Pancreas (tissue), 10 donors: ENCODE measurements around the gene PLCG2. TPM values are rescaled to one million over a fixed set of nuclear protein-coding genes. Genes with fewer than 3 reads are reported as not detected.

ENCODE experiments used
- ATAC-seq, 4 donors: fragments of 200-7000 bp; cut with Tn5 transposase; one replicate each; pipeline versions ENCODE4 v1.8.0 to v1.9.1; 2020; ENCODE audit warnings: mild to moderate bottlenecking in 4 of 4, moderate library complexity in 4 of 4
- DNase-seq, 6 donors: peaks; one replicate each; pipeline ENCODE4 v3.0.0-alpha.2; 2020
- FAIRE-seq: peaks from 2 replicates; lab custom pipeline; 2012; peaks lifted over from hg19 to GRCh38; lab: Jason Lieb, UNC
- H3K27ac ChIP-seq, 4 donors: fragments of 200-600 bp; sonication (generic); 1 replicate in 3 of 4; 2 replicates in 1 of 4; pipeline versions ENCODE4 v1.5.0 to v1.8.0; 2020
- H3K27me3 ChIP-seq, 4 donors: fragments of 200-600 bp; one replicate each; pipeline ENCODE4 v1.8.0; 2021
- H3K36me3 ChIP-seq, 3 donors: fragments of 200-600 bp; sonication (generic) in 1 of 3; one replicate each; pipeline versions ENCODE4 v1.5.0 to v1.8.0; 2020 to 2021
- H3K4me1 ChIP-seq, 3 donors: fragments of 200-600 bp; one replicate each; pipeline ENCODE4 v1.8.0; 2021
- H3K4me3 ChIP-seq, 4 donors: fragments of 200-600 bp; sonication (generic) in 2 of 4; one replicate each; pipeline versions ENCODE4 v1.5.0 to v1.8.0; 2020 to 2021
- H3K9me3 ChIP-seq, 4 donors: fragments of 200-600 bp; one replicate each; pipeline ENCODE4 v1.8.0; 2021
- WGBS, 2 donors: extraction: QIAGEN DNeasy Blood & Tissue Kit; methylation state at CpG; one replicate each; pipeline ENCODE4 v1.1.7; 2013; 5-methylcytosine and 5-hydroxymethylcytosine counted together
- intact Hi-C, 3 donors: fragments of 100-400 bp; cut with DNase I; formaldehyde crosslinking; loops; one replicate each; pipeline versions ENCODE4 v1.11.1 to v1.14.2; 2022
- polyA plus RNA-seq, 2 donors: library from polyadenylated mRNA; stranded (reverse); fragments of 200-250 nt; gene quantifications; one replicate each; pipeline ENCODE4 v1.2.3, GENCODE V29; 2013
- total RNA-seq, 6 donors: library from RNA; stranded (reverse); fragmentation: NEBNext Ultra II Directional in 4 of 6; extraction: Animal tissue kit (Norgen Biotek cat#: 25700) in 4 of 6; gene quantifications; one replicate each; pipeline versions ENCODE4 v1.2.1 to v1.2.4, GENCODE V29; 2021 to 2023
- TF ChIP-seq, protein P1 (sequence below), 4 donors: fragments of 200-600 bp; sonication (generic) in 3 of 4; IDR thresholded peaks; one replicate each; pipeline versions ENCODE4 v1.5.0 to v1.8.0; 2021; ENCODE audit warnings: antibody characterized with exemption in 4 of 4
- donor health status: healthy with polysubstance abuse.
- donor health status: DM: no; HTN: no; CAD: no; lungs with moderate emphysema.
- donor health status: DM: no; HTN: no; CAD: no.
- donor health status: control.
- donor health status: control.
- donor health status: Bipolar disorder and iron deficiency.
- donor health status: DM: yes; HTN: yes; CAD: no.
- donor health status: DM: no; HTN: no; CAD: no.
- donor health status: DM: no; HTN: no; CAD: no.
- donor health status: DM: yes; HTN: yes; CAD: no.

The PLCG2 gene
- total and polyA plus RNA-seq, 8 donors, result 3.7 to 23.6 (median 8.0) TPM

DNA sequence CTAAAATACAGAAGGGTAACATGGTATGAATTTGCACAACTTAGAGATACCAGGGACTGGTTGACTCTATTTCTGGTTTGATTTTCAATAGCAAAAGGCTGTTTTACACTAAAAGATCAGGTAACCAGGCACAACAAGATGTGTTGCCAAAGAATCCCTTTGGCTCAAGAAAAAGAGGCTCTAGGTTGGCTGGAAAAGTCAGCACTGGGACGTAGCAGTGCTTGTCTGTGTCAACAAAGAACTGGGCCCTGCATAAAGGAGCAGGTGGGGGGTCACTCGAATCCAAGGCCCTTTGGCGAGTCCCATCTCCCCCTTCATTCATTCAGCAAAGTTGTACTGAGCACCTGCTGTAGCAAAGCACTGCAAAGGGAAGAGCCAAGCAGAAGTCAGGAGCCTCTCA lies 213.8 kb downstream of the PLCG2 start:
- Histone ChIP-seq H3K9me3 (no peaks in the 10 kb centered on the region), H3K36me3 (no peaks in the 10 kb centered on the region), H3K27me3 (no peaks in the 10 kb centered on the region), H3K4me1 (no peaks in the 10 kb centered on the region), H3K4me3 (no peak overlapping the region), H3K27ac (no peak overlapping the region)
- ATAC-seq (no peak), DNase-seq (no peak), FAIRE-seq (no peak)
- TF ChIP-seq, protein P1, sequence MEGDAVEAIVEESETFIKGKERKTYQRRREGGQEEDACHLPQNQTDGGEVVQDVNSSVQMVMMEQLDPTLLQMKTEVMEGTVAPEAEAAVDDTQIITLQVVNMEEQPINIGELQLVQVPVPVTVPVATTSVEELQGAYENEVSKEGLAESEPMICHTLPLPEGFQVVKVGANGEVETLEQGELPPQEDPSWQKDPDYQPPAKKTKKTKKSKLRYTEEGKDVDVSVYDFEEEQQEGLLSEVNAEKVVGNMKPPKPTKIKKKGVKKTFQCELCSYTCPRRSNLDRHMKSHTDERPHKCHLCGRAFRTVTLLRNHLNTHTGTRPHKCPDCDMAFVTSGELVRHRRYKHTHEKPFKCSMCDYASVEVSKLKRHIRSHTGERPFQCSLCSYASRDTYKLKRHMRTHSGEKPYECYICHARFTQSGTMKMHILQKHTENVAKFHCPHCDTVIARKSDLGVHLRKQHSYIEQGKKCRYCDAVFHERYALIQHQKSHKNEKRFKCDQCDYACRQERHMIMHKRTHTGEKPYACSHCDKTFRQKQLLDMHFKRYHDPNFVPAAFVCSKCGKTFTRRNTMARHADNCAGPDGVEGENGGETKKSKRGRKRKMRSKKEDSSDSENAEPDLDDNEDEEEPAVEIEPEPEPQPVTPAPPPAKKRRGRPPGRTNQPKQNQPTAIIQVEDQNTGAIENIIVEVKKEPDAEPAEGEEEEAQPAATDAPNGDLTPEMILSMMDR (IDR thresholded peaks at IDR 0.05), result no peak
- WGBS, 2 donors, result 65 to 66% methylated on average over 3 of the region's 3 CpGs
- intact Hi-C loops, result no loop called here

DNA sequence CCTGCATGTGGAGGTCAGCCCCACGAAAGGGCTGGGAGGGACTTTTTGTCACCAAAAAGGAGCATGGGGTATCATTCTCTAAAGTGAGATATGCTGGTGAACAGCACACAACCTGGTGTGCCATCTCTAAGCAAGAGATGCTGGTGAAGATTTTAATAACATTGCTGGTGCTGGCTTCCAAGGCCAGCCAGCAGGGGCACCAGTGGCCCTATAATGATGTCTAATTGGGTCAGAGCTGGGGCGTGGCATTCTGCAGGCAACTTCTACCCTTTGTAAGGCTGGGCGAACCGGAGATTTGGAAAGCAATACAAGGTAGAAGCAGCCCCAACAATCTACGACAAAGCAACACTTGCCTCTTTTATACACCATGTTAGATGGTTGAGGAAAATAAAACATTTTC lies 215.4 kb downstream of the PLCG2 start:
- TF ChIP-seq, protein P1 (IDR thresholded peaks at IDR 0.05), result no peak
- Histone ChIP-seq H3K4me1 (no peaks in the 10 kb centered on the region), H3K27me3 (no peaks in the 10 kb centered on the region), H3K36me3 (peaks cover 0 to 12% (median under 1%) of the 10 kb centered on the region in 3 donors), H3K4me3 (no peak overlapping the region), H3K9me3 (no peaks in the 10 kb centered on the region), H3K27ac (no peak overlapping the region)
- 87 to 92% methylated on average over 5 of the region's 5 CpGs for WGBS, 2 donors
- ATAC-seq, result no peak
- FAIRE-seq, result no peak
- intact Hi-C loops, result no loop called here
- DNase-seq, result no peak

DNA sequence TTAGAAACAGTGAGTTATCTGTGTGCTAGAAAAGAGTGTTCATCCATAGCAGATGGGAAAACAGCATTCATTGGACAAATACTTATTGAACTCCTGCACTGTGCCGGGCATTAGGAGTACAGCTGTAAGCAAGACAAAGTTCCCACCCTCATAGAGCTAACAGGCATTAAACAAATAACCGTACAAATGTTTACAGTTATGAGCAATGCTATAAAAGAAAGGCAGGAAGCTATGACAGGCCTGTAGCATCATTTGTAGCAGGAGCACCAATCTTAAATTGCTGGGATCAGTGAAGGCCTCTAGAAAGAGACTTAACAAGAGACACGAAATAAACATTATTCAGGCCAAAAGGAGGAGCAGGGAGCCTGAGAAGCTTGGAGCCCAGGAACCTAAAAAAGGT lies 216.6 kb downstream of the PLCG2 start:
- no peaks in the 10 kb centered on the region for H3K27me3 ChIP-seq
- H3K4me1 ChIP-seq, result no peaks in the 10 kb centered on the region
- ATAC-seq (no peak), DNase-seq (no peak), FAIRE-seq (no peak)
- H3K4me3 ChIP-seq, result no peak overlapping the region
- H3K36me3 ChIP-seq, result peaks cover 0 to 23% (median 6%) of the 10 kb centered on the region in 3 donors
- intact Hi-C loops, result no loop called here
- no peaks in the 10 kb centered on the region for H3K9me3 ChIP-seq
- no peak overlapping the region for H3K27ac ChIP-seq
- TF ChIP-seq, protein P1 (IDR thresholded peaks at IDR 0.05), result no peak
- 72 to 77% methylated on average over 3 of the region's 3 CpGs for WGBS, 2 donors

DNA sequence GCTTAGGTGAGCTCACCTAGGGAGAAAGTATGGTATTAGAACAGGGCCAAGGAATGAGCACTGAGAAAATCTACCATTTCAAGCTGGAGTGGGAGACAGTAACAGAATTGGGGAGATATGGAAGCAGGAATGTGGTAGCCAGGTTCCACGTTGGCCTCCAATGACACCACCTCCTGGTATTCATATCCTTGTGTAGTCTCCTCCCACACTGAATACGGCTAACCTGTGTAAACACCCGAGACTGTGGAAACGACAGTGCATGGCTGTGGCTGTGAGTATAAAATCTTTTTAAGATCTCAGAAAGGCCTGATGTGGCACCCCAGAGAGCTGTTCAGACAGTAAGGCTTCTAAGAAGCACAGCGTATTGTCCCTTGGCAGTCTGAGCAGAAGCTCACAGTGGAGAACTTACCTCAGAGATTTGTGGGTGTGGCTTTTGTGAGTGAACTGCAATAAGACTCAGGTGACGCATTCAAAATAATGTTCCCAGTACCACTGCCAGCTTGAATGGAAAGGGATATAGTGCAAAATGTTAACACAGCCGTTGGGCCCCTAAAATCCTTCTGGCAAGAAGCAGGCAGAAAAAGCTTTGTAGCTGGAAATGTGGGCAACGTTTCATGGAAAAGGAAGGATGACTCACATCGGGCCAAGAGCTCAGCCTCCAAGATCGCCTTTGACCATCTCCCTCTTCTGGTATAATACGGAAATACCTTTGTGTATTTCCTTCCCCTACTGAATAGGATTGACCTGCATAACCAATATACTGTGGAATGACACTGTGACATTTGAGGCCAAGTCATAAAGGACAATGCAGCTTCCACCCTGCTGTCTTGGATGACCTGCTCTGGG lies 217.8 kb downstream of the PLCG2 start:
- Histone ChIP-seq H3K36me3 (peaks cover 0 to 24% (median 6%) of the 10 kb centered on the region in 3 donors), H3K27ac (peak overlapping the region in 1 of 4 donors; percentile 50), H3K4me1 (no peaks in the 10 kb centered on the region), H3K9me3 (no peaks in the 10 kb centered on the region), H3K4me3 (no peak overlapping the region), H3K27me3 (no peaks in the 10 kb centered on the region)
- ATAC-seq, result peak in 2 of 4 donors; percentile 48 to 50
- TF ChIP-seq, protein P1 (IDR thresholded peaks at IDR 0.05), result no peak
- intact Hi-C loops, result no loop called here
- no peak for FAIRE-seq
- no peak for DNase-seq
- 84 to 89% methylated on average over 11 of the region's 11 CpGs for WGBS, 2 donors

GRCh38 chr16:81997738-81998137 lies 218.6 kb downstream of the PLCG2 start:
- 47 to 68% methylated on average over 2 of the region's 2 CpGs for WGBS, 2 donors
- FAIRE-seq (no peak), DNase-seq (no peak)

More at GRCh38 chr16:81997738-81998137, 218.6 kb downstream of the PLCG2 start:
- TF ChIP-seq, protein P1 (IDR thresholded peaks at IDR 0.05), result no peak
- no peaks in the 10 kb centered on the region for H3K9me3 ChIP-seq
- peaks cover 0 to 24% (median 6%) of the 10 kb centered on the region in 3 donors for H3K36me3 ChIP-seq
- H3K4me3 ChIP-seq, result no peak overlapping the region
- peak; percentile 14 to 84 (median 57) for ATAC-seq
- H3K4me1 ChIP-seq, result no peaks in the 10 kb centered on the region
- peak overlapping the region in 1 of 4 donors; percentile 50 for H3K27ac ChIP-seq
- intact Hi-C loops, result no loop called here
- no peaks in the 10 kb centered on the region for H3K27me3 ChIP-seq
